NCI-H510A (cell line): ENCODE results near the gene CCDC60.
A peak's percentile ranks its signal among the peaks of the same experiment; 100 is the strongest.

Experiments used
- DNase-seq: peaks from one replicate; lab custom pipeline; 2025; lab: John Stamatoyannopoulos, UW

CCDC60 gene

DNA sequence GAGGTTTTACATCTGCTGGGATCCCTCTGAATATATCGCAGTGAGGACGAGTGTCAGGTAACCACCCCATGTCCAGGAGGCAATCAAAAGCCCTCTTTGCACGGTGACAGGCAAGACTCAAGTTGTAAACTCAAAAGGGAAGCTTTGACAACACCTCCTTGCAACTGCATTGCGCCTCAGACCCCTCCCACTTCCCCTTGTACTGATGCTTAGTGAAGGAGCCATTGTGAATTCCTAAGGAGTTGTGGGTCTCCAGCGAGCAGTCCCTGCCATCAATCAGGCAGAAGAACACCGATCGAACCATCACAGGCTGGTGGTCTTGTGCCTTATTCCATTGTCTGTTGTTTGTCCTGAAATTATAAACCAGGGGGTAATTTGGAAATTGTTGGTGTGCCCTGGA is 112.6 kb downstream of the CCDC60 start:
- DNase-seq, result no peak

DNA sequence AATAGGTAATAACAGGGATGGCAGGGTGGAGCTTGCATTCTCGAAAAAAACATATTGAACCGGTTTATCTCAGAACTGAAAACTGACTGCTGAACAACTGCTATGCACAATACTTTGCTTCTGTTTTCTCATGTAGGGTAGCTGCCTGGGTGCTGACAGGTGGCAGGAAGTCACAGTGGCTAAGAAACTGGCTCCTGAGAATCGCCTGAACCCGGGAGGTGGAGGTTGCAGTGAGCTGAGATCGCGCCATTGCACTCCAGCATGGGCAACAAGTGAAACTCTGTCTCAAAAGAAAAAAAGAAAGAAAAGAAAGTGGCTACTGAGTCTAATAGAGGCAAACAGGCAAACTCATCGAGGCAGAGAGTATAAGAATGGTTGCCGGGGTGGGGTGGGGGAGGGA is 113.1 kb downstream of the CCDC60 start:
- DNase-seq, result no peak

GRCh38 chr12:119448611-119449131 is 114.1 kb downstream of the CCDC60 start:
- no peak for DNase-seq

DNA sequence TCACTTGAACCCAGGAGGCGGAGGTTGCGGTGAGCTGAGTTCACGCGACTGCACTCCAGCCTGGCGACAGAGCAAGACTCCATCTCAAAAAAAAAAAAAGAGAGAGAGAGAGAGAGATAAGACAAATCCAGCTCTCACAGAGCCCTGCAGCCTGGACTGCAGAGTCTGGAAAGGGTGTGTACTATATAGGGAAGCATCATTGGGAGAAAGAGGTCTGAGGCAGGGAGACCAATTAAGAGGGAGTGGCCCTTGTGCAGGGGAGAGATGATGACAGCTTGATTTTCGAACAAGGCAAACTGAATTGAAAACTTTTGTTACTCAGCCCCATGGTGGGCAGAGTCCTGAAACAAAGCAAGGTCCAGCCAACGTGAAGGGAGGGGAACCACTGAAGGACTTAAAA is 116.2 kb downstream of the CCDC60 start:
- DNase-seq, result no peak

GRCh38 chr12:119456824-119457223 is 122.3 kb downstream of the CCDC60 start:
- DNase-seq, result no peak

- DNase-seq, result no peak
Observed at GRCh38 chr12:119457271-119457670, 122.7 kb downstream of the CCDC60 start.

DNA sequence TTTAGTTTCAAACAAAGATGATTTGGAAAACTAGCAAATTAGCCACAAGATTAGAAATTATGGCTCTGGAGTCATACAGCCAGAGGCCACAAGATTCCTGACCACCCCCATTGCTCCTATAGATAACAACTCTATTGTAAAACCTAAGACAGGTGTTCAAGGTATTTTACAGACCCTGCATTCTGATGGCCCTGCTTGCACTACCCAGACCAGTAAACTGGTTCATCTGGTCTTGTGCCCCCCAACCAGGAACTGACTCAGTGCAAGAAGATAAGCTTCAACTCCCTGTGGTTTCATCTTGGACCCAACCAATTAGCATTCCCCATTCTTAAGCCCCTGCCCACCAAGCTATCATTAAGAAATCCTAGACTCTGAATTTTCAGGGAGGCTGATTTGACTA is 125.0 kb downstream of the CCDC60 start:
- DNase-seq, result no peak

DNA sequence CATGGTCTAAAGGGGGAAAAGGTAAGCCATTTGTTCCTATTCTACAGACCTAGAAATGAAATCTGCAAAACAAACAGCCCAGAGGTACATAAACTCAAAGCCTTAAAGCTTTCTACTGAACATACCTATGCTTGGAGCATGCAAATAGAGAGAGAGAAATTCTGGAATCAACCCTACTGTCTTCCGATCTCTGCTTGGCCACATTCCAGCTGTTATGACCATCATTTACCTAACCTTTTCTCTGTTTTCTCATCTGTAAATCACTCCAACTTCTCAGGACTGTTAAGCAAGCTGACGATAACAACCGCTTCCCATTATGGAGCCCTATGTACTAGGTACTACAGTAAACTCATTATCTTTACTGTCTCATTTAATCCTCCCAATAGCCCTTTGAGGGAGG is 126.3 kb downstream of the CCDC60 start:
- DNase-seq, result no peak

DNA sequence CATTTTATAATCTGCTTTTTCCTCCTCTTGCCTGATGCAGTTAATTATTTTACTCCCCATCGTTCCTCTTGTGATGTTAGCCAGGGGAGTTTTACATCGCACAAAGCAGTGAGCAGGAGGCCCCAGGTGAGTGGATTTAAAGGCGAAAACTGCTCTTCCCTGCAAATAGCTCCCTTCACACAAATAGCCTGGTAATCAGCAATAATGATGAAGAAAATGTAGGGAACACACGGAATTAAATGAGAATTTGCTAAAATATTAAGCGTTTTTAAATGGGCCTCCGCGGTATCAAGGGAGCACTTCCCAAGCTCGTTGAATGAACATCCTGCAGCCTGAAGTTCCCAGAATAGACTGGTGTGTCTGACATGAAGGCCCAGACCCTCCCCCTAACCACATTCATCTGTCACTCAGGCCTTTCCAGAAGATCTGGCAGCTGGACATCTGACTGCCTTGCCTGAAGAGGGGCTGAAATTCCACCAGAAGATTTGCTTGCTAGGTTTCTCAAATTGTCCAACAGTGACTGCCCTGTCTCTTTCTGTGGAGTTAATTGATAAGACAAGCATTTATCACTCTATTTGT is 127.2 kb downstream of the CCDC60 start:
- no peak for DNase-seq

GRCh38 chr12:119463211-119463926 is 128.8 kb downstream of the CCDC60 start:
- no peak for DNase-seq

- no peak for DNase-seq
Observed at GRCh38 chr12:119468296-119468695, 133.8 kb downstream of the CCDC60 start.

DNA sequence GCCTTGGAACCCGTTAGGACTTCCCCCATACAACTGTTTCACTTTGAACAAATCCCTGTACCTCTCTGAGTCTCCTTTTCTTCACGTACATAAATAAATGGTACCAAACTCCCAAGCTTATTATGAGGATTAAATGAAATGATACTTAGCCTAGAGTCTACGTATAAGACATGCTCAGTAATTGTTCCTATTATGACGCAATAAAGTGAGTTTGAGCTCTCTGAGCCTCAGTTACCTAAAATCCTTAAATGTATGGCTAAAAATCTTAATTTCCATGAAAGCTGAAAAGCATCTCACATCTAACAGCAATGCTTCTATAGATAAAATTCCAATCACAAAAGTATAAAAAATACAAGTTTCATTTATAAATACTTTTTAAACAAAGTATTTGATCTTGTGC is 141.1 kb downstream of the CCDC60 start:
- DNase-seq, result no peak

GRCh38 chr12:119476951-119477350 is 142.4 kb downstream of the CCDC60 start:
- no peak for DNase-seq

GRCh38 chr12:119479121-119479561 is 144.6 kb downstream of the CCDC60 start:
- DNase-seq, result no peak

GRCh38 chr12:119480551-119480950 is 146.0 kb downstream of the CCDC60 start:
- no peak for DNase-seq

- DNase-seq, result peak; percentile 10
Observed at GRCh38 chr12:119486599-119487154, 152.1 kb downstream of the CCDC60 start.

GRCh38 chr12:119491814-119492213 is 157.3 kb downstream of the CCDC60 start:
- DNase-seq, result no peak

DNA sequence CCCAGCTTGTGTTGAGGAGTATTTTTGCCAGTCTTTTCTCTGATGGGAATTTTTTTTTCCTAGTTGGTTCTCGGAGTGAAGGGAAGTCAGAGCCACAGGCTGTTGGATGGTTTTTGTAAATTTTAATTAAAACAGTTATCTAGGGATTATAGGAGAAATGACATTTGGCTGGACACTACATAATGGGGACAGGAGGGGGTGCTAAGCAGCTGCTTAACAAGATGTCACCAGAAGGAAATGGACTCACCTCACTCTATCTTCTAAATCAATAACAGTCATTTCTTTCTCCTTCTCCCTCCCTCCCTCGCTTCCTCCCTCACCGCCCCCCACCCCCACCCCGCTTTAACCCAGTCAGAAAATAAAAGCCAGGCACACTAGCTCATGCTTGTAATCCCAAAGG is 165.7 kb downstream of the CCDC60 start:
- DNase-seq, result no peak

- DNase-seq, result no peak
Observed at GRCh38 chr12:119501052-119501451, 166.5 kb downstream of the CCDC60 start.

DNA sequence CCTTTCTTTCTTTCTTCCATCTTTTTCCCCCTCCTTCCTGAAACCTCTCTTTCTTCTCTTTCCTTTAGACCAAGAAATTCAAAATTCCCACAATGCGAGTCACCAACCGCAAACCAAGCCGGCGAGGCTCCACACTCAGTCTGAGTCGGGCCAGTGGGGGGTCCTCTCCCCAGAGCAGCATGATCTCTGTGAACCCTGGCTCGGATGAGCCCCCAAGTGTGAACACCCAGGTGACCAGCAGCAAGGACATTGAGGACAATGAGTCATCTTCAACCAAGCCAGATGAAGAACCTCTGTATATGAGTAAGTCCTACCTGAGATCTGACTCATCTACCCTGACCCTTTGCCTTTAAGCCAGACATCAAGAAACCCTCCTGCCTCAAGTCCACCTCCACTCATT is 170.5 kb downstream of the CCDC60 start:
- no peak for DNase-seq

DNA sequence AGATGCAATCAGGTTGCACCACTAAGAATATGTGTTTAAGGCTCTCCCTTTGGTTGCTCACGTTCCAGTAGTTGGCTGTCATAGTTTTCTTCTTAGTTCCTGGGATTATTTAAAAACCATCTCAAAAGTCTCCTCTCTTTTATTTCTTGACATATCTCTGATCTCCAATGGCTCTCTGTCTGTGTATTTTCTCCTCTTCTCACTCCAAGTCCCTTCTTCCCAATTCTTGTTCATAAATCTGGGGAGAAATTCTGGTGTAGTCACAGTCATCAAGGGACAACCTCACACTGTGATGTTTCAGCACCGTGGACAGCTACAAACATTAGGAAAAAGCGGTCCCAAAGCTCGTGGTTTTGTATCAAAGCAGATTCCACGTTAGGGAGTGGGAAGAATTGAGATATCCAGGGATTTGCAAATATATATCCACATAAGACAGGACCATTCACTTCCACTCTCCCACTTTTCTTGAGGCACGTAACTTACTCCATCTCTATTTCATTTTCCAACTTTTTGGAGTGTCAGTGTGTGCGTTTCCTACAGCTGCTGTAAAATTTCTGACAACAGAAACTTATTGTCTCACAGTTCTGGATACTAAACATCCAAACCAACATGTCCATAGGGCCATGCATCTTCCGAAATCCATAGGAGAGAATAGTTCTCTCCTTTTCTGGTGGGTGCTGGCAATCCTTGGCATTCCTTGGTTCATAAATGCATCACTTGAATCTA is 178.4 kb downstream of the CCDC60 start:
- DNase-seq, result no peak

DNA sequence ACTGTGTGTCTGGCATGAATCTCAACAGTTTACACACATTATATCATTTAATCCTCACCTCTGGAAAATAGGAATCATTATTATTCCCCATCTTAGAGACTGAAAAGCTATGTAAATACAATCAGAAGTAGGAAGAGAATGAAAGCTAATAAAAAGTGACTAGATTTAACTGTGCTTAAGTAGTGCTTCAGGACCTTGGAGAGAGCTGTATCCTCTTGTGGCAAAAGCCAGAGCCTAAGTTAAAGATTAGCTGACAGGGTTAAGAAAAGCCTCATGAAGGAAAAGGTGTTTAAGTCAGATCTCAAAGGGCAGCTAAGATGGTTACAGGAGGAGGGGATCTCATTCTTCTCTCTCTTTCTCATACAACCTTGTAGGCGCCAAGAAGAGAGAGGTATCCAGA is 193.7 kb downstream of the CCDC60 start:
- DNase-seq, result no peak

DNA sequence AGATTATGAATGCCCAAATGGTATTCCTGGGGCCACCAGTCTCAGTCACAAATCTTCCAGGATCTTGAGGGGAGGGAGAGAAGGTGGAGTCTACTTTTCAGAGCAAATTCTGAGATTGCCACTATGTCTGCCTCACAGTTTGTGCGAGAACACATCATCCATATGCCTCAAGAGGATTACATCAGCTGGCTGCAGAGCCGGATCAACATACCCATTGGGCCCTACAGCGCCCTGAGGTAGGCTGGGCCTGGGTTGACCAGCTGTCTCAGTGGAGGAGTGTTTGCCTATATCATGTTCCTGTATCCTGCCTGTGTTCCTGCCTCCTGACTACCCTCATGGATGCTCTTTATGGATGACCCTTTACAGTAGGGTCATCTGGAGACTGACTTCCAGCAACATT is 205.9 kb downstream of the CCDC60 start:
- DNase-seq, result no peak
